ENCODE data around the gene TXN2.

Gene TXN2

GRCh38 chr22:36449596-36450175 lies 31.8 kb downstream of the TXN2 start:
- Histone ChIP-seq H3K79me2 (ENCODE audit: insufficient read depth, low read length) (no peaks in the 10 kb centered on the region), H3K27me3 (ENCODE audit: insufficient read depth, low read length, poor library complexity) (no peaks in the 10 kb centered on the region), H3K4me2 (ENCODE audit: insufficient read depth, low read length) (no peak overlapping the region), H3K9ac (ENCODE audit: low read depth, low read length) (no peak overlapping the region), H4K20me1 (ENCODE audit: insufficient read depth, low read length) (no peaks in the 10 kb centered on the region), H3K4me1 (ENCODE audit: insufficient read depth, low read length) (peaks cover 8% of the 10 kb centered on the region), H3K4me3 (ENCODE audit: low read depth in 1 of 2, low read length in 2 of 2) (no peak overlapping the region), H3K36me3 (ENCODE audit: insufficient read depth, low read length) (no peaks in the 10 kb centered on the region), H3K9me3 (ENCODE audit: insufficient read depth, low read length, severe bottlenecking) (no peaks in the 10 kb centered on the region), H2AFZ (ENCODE audit: low read depth, low read length) (no peak overlapping the region), H3K27ac (ENCODE audit: low read length) (no peak overlapping the region)
- DNase-seq (no peak), ATAC-seq (ENCODE audit: insufficient read depth, low read depth) (no peak)
- TF ChIP-seq EZH2 (IDR thresholded peaks at IDR 0.05; ENCODE audit: borderline replicate concordance, low read depth, low read length, severe bottlenecking) (no peak), CTCF (IDR thresholded peaks at IDR 0.05; ENCODE audit: borderline replicate concordance, extremely low read depth, low read length, poor library complexity, severe bottlenecking) (no peak)

GRCh38 chr22:36447632-36448031 lies 33.8 kb downstream of the TXN2 start:
- Histone ChIP-seq H3K4me2 (ENCODE audit: insufficient read depth, low read length) (no peak overlapping the region), H2AFZ (ENCODE audit: low read depth, low read length) (no peak overlapping the region), H4K20me1 (ENCODE audit: insufficient read depth, low read length) (no peaks in the 10 kb centered on the region), H3K9ac (ENCODE audit: low read depth, low read length) (no peak overlapping the region), H3K36me3 (ENCODE audit: insufficient read depth, low read length) (no peaks in the 10 kb centered on the region), H3K27ac (ENCODE audit: low read length) (no peak overlapping the region), H3K79me2 (ENCODE audit: insufficient read depth, low read length) (no peaks in the 10 kb centered on the region), H3K27me3 (ENCODE audit: insufficient read depth, low read length, poor library complexity) (no peaks in the 10 kb centered on the region), H3K4me1 (ENCODE audit: insufficient read depth, low read length) (no peaks in the 10 kb centered on the region), H3K4me3 (ENCODE audit: low read depth in 1 of 2, low read length in 2 of 2) (no peak overlapping the region), H3K9me3 (ENCODE audit: insufficient read depth, low read length, severe bottlenecking) (no peaks in the 10 kb centered on the region)
- TF ChIP-seq EZH2 (IDR thresholded peaks at IDR 0.05; ENCODE audit: borderline replicate concordance, low read depth, low read length, severe bottlenecking) = no peak
- no peak for TF ChIP-seq CTCF (IDR thresholded peaks at IDR 0.05; ENCODE audit: borderline replicate concordance, extremely low read depth, low read length, poor library complexity, severe bottlenecking)
- no peak for ATAC-seq (ENCODE audit: insufficient read depth, low read depth)
- no peak for DNase-seq

- no peaks in the 10 kb centered on the region for H3K9me3 ChIP-seq (ENCODE audit: insufficient read depth, low read length, severe bottlenecking)
- H3K27me3 ChIP-seq (ENCODE audit: insufficient read depth, low read length, poor library complexity) = no peaks in the 10 kb centered on the region
- H3K4me2 ChIP-seq (ENCODE audit: insufficient read depth, low read length) = no peak overlapping the region
- H3K36me3 ChIP-seq (ENCODE audit: insufficient read depth, low read length) = no peaks in the 10 kb centered on the region
- TF ChIP-seq CTCF (IDR thresholded peaks at IDR 0.05; ENCODE audit: borderline replicate concordance, extremely low read depth, low read length, poor library complexity, severe bottlenecking) (no peak), EZH2 (IDR thresholded peaks at IDR 0.05; ENCODE audit: borderline replicate concordance, low read depth, low read length, severe bottlenecking) (no peak)
- H2AFZ ChIP-seq (ENCODE audit: low read depth, low read length) = no peak overlapping the region
- H3K4me1 ChIP-seq (ENCODE audit: insufficient read depth, low read length) = no peaks in the 10 kb centered on the region
- no peak overlapping the region for H3K4me3 ChIP-seq (ENCODE audit: low read depth in 1 of 2, low read length in 2 of 2)
- no peak overlapping the region for H3K27ac ChIP-seq (ENCODE audit: low read length)
- no peak overlapping the region for H3K9ac ChIP-seq (ENCODE audit: low read depth, low read length)
- no peaks in the 10 kb centered on the region for H4K20me1 ChIP-seq (ENCODE audit: insufficient read depth, low read length)
- DNase-seq (no peak), ATAC-seq (ENCODE audit: insufficient read depth, low read depth) (no peak)
- H3K79me2 ChIP-seq (ENCODE audit: insufficient read depth, low read length) = no peaks in the 10 kb centered on the region
Observed at GRCh38 chr22:36445158-36445668, 36.2 kb downstream of the TXN2 start.
